HUES48 (cell line): ENCODE results near the gene WHAMM.

Source experiments
- H3K27ac ChIP-seq: one replicate; pipeline ENCODE4 v1.7.0; 2013; ENCODE audit warnings: low read depth, low read length, inconsistent platforms
- H3K27me3 ChIP-seq: 2 replicates; pipeline ENCODE4 v1.6.1; 2013; ENCODE audit warnings: mild to moderate bottlenecking, low read length; ENCODE audit not compliant: control insufficient read depth, insufficient read depth
- H3K36me3 ChIP-seq: 2 replicates; pipeline ENCODE4 v1.6.1; 2013; ENCODE audit warnings: low read length; ENCODE audit not compliant: control insufficient read depth, insufficient read depth
- H3K4me1 ChIP-seq: 2 replicates; pipeline ENCODE4 v1.6.1; 2013; ENCODE audit warnings: mild to moderate bottlenecking, low read length; ENCODE audit not compliant: control insufficient read depth, insufficient read depth
- H3K4me3 ChIP-seq: 2 replicates; pipeline ENCODE4 v1.5.1; 2013; ENCODE audit warnings: mild to moderate bottlenecking, low read depth, low read length
- H3K9ac ChIP-seq: 2 replicates; pipeline ENCODE4 v1.6.1; 2013; ENCODE audit warnings: mild to moderate bottlenecking, low read depth, low read length, moderate library complexity
- H3K9me3 ChIP-seq: 2 replicates; pipeline ENCODE4 v1.6.1; 2013; ENCODE audit warnings: low read length; ENCODE audit not compliant: control insufficient read depth, insufficient read depth

WHAMM gene

GRCh38 chr15:82870727-82871320, 61.4 kb downstream of the WHAMM start:
- no peak overlapping the region for H3K9ac ChIP-seq
- peaks cover 7% of the 10 kb centered on the region for H3K4me1 ChIP-seq
- H3K4me3 ChIP-seq: no peak overlapping the region
- no peaks in the 10 kb centered on the region for H3K9me3 ChIP-seq
- no peak overlapping the region for H3K27ac ChIP-seq
- H3K27me3 ChIP-seq: no peaks in the 10 kb centered on the region
- H3K36me3 ChIP-seq: no peaks in the 10 kb centered on the region

GRCh38 chr15:82871358-82871757, 61.9 kb downstream of the WHAMM start:
- Histone ChIP-seq H3K27me3 (no peaks in the 10 kb centered on the region), H3K9ac (no peak overlapping the region), H3K4me3 (no peak overlapping the region), H3K9me3 (no peaks in the 10 kb centered on the region), H3K27ac (no peak overlapping the region), H3K4me1 (peaks cover 7% of the 10 kb centered on the region), H3K36me3 (no peaks in the 10 kb centered on the region)

- no peaks in the 10 kb centered on the region for H3K27me3 ChIP-seq
- no peaks in the 10 kb centered on the region for H3K9me3 ChIP-seq
- H3K4me1 ChIP-seq: peaks cover 7% of the 10 kb centered on the region
- H3K27ac ChIP-seq: no peak overlapping the region
- H3K36me3 ChIP-seq: no peaks in the 10 kb centered on the region
- no peak overlapping the region for H3K9ac ChIP-seq
- no peak overlapping the region for H3K4me3 ChIP-seq
These were observed 62.5 kb downstream of the WHAMM start for GRCh38 chr15:82871832-82872484.

GRCh38 chr15:82873000-82873680, 63.7 kb downstream of the WHAMM start:
- Histone ChIP-seq H3K4me3 (no peak overlapping the region), H3K4me1 (no peaks in the 10 kb centered on the region), H3K27me3 (no peaks in the 10 kb centered on the region), H3K27ac (no peak overlapping the region), H3K9ac (no peak overlapping the region), H3K9me3 (no peaks in the 10 kb centered on the region), H3K36me3 (no peaks in the 10 kb centered on the region)

DNA sequence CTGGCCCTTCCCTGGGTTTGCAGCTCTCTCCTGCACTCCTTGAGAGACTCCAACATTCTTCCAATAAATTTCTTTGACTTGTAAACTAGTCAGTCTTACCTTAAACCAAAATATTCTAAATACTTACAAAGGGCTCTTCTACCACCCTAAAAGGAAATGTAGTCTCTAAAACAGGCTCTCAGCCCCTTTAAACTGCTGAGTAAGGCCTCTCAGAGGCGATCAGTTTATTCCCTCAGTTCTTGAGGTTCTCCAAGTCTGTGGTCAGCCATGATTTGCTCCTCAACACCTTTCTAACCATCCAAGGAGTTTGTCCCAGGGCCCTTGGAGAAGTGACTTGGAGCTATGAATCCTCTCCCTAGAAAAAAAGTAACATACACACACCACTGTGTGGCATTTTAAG, 64.8 kb downstream of the WHAMM start:
- Histone ChIP-seq H3K4me1 (no peaks in the 10 kb centered on the region), H3K27me3 (no peaks in the 10 kb centered on the region), H3K9me3 (no peaks in the 10 kb centered on the region), H3K4me3 (no peak overlapping the region), H3K27ac (no peak overlapping the region), H3K9ac (no peak overlapping the region), H3K36me3 (no peaks in the 10 kb centered on the region)

GRCh38 chr15:82874961-82875360, 65.5 kb downstream of the WHAMM start:
- Histone ChIP-seq H3K4me1 (no peaks in the 10 kb centered on the region), H3K27me3 (no peaks in the 10 kb centered on the region), H3K9ac (no peak overlapping the region), H3K4me3 (no peak overlapping the region), H3K27ac (no peak overlapping the region), H3K9me3 (no peaks in the 10 kb centered on the region), H3K36me3 (no peaks in the 10 kb centered on the region)

- no peak overlapping the region for H3K9ac ChIP-seq
- H3K27me3 ChIP-seq: no peaks in the 10 kb centered on the region
- no peaks in the 10 kb centered on the region for H3K4me1 ChIP-seq
- H3K36me3 ChIP-seq: no peaks in the 10 kb centered on the region
- H3K4me3 ChIP-seq: no peak overlapping the region
- no peaks in the 10 kb centered on the region for H3K9me3 ChIP-seq
- H3K27ac ChIP-seq: no peak overlapping the region
These were observed 66.1 kb downstream of the WHAMM start for GRCh38 chr15:82875411-82876003.

- no peaks in the 10 kb centered on the region for H3K9me3 ChIP-seq
- H3K4me3 ChIP-seq: no peak overlapping the region
- no peaks in the 10 kb centered on the region for H3K27me3 ChIP-seq
- H3K9ac ChIP-seq: no peak overlapping the region
- no peaks in the 10 kb centered on the region for H3K36me3 ChIP-seq
- H3K4me1 ChIP-seq: no peaks in the 10 kb centered on the region
- no peak overlapping the region for H3K27ac ChIP-seq
These were observed 68.4 kb downstream of the WHAMM start for GRCh38 chr15:82877825-82878224.

DNA sequence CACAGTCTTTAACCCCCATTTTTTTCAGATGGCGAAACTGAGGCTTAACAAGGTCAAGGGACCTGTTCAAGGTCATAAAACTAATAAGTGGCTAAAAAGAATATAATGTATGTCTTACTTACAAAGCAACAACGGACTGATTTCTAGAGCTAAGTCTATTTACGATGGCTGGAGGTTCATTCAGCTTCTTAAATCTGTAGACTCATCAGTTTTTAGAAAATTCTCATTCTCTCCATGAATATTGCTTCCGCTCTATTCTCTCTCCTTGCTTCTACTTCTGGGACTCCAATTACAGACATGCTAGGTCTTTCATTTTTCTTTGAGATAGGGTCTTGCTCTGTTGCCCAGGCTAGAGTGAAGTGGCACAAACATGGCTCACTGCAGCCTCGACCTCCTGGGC, 68.9 kb downstream of the WHAMM start:
- no peak overlapping the region for H3K9ac ChIP-seq
- no peaks in the 10 kb centered on the region for H3K36me3 ChIP-seq
- no peaks in the 10 kb centered on the region for H3K4me1 ChIP-seq
- no peaks in the 10 kb centered on the region for H3K27me3 ChIP-seq
- no peaks in the 10 kb centered on the region for H3K9me3 ChIP-seq
- H3K4me3 ChIP-seq: no peak overlapping the region
- no peak overlapping the region for H3K27ac ChIP-seq

- no peaks in the 10 kb centered on the region for H3K4me1 ChIP-seq
- H3K4me3 ChIP-seq: no peak overlapping the region
- no peaks in the 10 kb centered on the region for H3K9me3 ChIP-seq
- no peak overlapping the region for H3K27ac ChIP-seq
- H3K36me3 ChIP-seq: no peaks in the 10 kb centered on the region
- H3K27me3 ChIP-seq: no peaks in the 10 kb centered on the region
- H3K9ac ChIP-seq: no peak overlapping the region
These were observed 71.3 kb downstream of the WHAMM start for GRCh38 chr15:82880704-82881103.

GRCh38 chr15:82881747-82882146, 72.3 kb downstream of the WHAMM start:
- Histone ChIP-seq H3K9ac (no peak overlapping the region), H3K9me3 (no peaks in the 10 kb centered on the region), H3K4me3 (no peak overlapping the region), H3K4me1 (no peaks in the 10 kb centered on the region), H3K27ac (no peak overlapping the region), H3K27me3 (no peaks in the 10 kb centered on the region), H3K36me3 (no peaks in the 10 kb centered on the region)
